IgD-negative memory B cell (primary cell): ENCODE data around the gene GNAS. TPM values are rescaled to one million over a fixed set of nuclear protein-coding genes. Genes with fewer than 3 reads are reported as not detected.

Experiments
- H3K27ac Mint-ChIP-seq, 3 donors: one replicate each; pipeline ENCODE4 v1.8.0; 2020 to 2022; ENCODE audit warnings: mild to moderate bottlenecking in 3 of 3, mixed read lengths in 3 of 3, moderate library complexity in 1 of 3
- H3K27me3 Mint-ChIP-seq: one replicate; pipeline ENCODE4 v1.8.0; 2021; ENCODE audit warnings: mixed read lengths
- H3K36me3 Mint-ChIP-seq: one replicate; pipeline ENCODE4 v1.8.0; 2020; ENCODE audit warnings: mild to moderate bottlenecking, mixed read lengths
- H3K4me1 Mint-ChIP-seq, 3 donors: one replicate each; pipeline ENCODE4 v1.8.0; 2020 to 2022; ENCODE audit warnings: mixed read lengths in 3 of 3, mild to moderate bottlenecking in 1 of 3
- H3K4me3 Mint-ChIP-seq, 4 donors: one replicate each; pipeline ENCODE4 v1.8.0; 2020 to 2022; ENCODE audit warnings: mild to moderate bottlenecking in 4 of 4, mixed read lengths in 4 of 4, moderate library complexity in 3 of 4
- H3K9me3 Mint-ChIP-seq, 3 donors: one replicate each; pipeline ENCODE4 v1.8.0; 2020 to 2021; ENCODE audit warnings: mixed read lengths in 3 of 3, mild to moderate bottlenecking in 1 of 3
- polyA plus RNA-seq: library from polyadenylated mRNA; unstranded; fragments of 300-500 nt; fragmentation: Illumina TruSeq; gene quantifications from one replicate; pipeline ENCODE4 v1.2.3, GENCODE V29; 2021

The GNAS gene
- polyA plus RNA-seq, 1 donor from 2014 or later = 203 TPM

DNA sequence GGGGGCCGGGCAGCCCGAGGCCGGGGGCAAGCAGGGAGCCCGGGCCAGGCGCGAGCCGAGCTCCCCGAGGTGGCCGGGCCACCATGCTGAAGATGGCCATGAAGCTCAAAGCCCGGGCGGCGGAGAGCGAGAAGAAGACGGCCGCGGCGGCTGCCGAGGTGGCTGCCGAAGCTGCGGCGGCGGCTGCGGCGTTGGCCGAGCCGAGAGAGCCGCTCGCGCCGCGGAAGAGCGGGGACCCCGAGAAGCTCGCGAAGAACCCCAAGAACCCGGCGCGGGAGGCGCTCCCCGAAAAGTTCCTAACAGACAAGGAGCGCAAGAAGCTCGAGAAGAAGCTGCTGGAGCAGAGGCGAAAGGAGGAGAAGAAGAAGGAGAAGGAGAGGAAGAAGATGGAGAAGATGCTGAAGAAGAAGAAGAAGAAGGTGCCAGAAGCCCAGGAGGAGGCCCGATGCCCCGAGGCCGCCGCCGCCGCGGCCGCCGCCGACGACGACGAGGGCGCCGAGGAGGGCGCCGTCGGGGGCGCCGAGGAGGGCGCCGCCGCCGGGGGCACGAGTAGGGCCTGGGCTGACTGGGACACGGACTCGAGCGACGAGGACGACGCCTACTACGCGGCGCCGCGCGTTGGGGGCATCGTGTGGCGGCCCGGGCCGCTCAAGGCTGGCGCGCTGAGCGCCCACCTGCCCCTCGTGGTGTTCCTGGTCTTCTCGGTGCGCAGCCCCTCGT, 37.4 kb downstream of the GNAS start:
- Mint-ChIP-seq H3K27ac (peak overlapping the region; percentile 86 to 97 (median 94)), H3K27me3 (no peaks in the 10 kb centered on the region), H3K4me1 (peaks cover 30 to 38% (median 37%) of the 10 kb centered on the region in 3 donors), H3K4me3 (peak overlapping the region; percentile 94 to 96 (median 95)), H3K36me3 (peaks cover 3% of the 10 kb centered on the region), H3K9me3 (no peaks in the 10 kb centered on the region)

DNA sequence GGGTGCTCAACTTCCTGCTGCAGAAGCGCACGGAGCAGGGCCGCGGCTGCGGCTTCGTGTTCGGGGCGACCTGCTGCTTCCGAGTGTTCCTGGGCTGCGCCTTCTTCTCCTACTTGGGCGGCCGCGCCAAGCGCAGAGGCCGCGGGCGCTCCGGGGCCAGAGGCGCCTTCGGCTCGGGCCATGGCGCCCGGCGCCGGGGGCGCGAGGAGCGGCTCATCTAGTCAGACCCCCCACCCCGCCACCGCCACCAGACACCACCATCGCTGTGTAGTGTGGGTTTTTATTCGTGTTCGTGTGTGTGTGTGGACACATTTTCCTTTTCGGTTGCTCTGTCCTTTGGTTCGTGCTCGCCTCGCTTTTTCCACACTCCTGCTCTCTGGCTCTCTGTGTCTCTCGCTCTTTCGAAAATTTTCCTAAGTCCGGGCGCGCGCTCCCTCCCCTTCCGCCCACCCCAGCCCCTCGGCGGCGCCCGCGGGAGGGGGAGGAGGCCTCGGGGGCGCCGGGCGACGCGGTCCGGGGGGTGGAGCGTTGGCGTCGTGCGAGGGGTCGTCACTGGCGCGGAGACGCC, 38.1 kb downstream of the GNAS start:
- H3K36me3 Mint-ChIP-seq = peaks cover 3% of the 10 kb centered on the region
- H3K27me3 Mint-ChIP-seq = no peaks in the 10 kb centered on the region
- H3K9me3 Mint-ChIP-seq = no peaks in the 10 kb centered on the region
- peak overlapping the region; percentile 86 to 97 (median 94) for H3K27ac Mint-ChIP-seq
- H3K4me1 Mint-ChIP-seq = peaks cover 36 to 44% (median 44%) of the 10 kb centered on the region in 3 donors
- peak overlapping the region; percentile 94 to 96 (median 95) for H3K4me3 Mint-ChIP-seq

DNA sequence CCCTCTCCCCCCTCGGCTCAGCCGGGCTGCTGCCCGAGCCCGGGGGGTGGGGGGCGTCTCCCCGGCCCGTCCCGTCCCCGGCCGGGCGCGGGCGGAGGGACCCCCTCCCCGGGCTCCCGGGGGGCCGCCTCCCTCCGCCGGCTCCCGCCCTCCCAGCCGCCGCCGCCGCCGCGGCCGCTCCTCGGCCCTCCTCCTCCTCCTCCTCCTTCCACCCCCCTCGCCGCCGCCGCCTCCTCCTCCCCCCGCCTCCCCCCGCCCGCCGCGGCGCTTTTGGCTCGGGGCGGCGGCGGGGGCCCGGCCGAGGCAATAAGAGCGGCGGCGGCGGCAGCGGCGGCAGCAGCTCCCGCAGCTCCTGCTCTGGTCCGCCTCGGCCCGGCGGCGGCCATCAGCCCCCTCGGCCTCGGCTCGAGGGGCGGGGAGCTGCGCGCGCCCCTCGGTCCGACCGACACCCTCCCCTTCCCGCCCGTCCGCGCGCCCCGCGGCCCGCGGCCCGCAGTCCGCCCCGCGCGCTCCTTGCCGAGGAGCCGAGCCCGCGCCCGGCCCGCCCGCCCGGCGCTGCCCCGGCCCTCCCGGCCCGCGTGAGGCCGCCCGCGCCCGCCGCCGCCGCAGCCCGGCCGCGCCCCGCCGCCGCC, 38.7 kb downstream of the GNAS start:
- Mint-ChIP-seq H3K9me3 (no peaks in the 10 kb centered on the region), H3K4me3 (peak overlapping the region; percentile 68 to 96 (median 82)), H3K4me1 (peaks cover 39 to 50% (median 46%) of the 10 kb centered on the region in 3 donors), H3K36me3 (peaks cover 1% of the 10 kb centered on the region), H3K27me3 (no peaks in the 10 kb centered on the region), H3K27ac (peak overlapping the region in 2 of 3 donors; percentile 86 to 94)

DNA sequence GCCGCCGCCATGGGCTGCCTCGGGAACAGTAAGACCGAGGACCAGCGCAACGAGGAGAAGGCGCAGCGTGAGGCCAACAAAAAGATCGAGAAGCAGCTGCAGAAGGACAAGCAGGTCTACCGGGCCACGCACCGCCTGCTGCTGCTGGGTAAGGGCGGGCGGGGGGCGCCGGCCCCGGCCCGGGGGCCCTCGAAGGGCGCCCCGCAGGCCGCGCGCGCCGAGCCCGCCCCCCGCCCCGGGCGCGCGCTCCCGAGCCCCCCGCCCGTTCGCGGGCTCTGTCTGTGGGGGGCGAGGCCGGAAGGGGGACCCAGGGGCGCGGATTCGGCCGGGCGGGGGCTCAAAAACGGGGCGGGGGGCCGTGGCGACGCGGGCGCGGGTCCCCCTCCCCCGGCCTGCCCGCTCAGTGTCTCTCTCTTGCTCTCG, 39.2 kb downstream of the GNAS start:
- Mint-ChIP-seq H3K4me1 (peaks cover 40 to 50% (median 49%) of the 10 kb centered on the region in 3 donors), H3K9me3 (no peaks in the 10 kb centered on the region), H3K27ac (peak overlapping the region; percentile 59 to 97 (median 94)), H3K4me3 (peak overlapping the region; percentile 91 to 97 (median 96)), H3K27me3 (no peaks in the 10 kb centered on the region), H3K36me3 (peaks cover 1% of the 10 kb centered on the region)

DNA sequence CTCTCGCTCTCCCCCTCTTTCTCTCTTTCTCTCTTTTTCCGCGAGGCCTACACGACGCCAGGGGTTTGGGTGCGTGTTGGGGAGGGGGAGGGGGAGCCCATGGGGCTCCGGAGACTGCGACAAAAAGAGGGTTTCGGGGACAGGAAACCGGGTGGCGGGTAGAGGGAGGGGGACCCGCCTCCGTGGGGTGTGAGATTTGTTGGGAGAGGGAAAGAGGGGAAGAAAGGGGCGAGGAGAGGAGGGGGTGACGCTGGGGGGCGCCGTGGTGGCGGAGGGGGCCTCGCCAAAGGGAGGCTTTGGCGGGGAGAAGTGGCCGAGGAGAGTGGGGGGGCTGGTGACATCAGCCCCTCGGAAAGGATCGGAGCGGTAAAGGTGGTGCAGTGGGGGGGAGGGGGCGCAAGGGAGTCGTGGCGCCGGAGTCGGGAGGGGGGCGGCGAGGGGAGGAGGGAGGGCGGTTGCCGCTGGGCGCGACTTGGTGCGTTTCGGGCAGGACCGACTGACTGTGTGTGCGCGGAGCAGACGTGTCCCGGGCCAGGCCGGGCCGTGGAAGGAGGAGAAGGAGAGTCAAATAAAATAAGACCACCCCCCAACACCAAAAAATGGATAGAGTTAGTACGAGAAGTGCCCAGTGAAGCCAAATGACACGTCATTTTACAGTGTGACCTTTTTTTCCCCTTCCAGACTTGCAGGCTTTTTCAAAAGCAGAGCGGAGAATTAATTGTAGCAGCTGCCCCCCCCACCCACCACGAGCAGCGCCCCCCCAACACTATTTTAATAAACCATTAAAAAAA, 39.8 kb downstream of the GNAS start:
- H3K27ac Mint-ChIP-seq = peak overlapping the region; percentile 82 to 97 (median 94)
- no peaks in the 10 kb centered on the region for H3K27me3 Mint-ChIP-seq
- H3K36me3 Mint-ChIP-seq = peaks cover 1% of the 10 kb centered on the region
- H3K4me3 Mint-ChIP-seq = peak overlapping the region; percentile 91 to 97 (median 96)
- peaks cover 38 to 50% (median 49%) of the 10 kb centered on the region in 3 donors for H3K4me1 Mint-ChIP-seq
- H3K9me3 Mint-ChIP-seq = no peaks in the 10 kb centered on the region

DNA sequence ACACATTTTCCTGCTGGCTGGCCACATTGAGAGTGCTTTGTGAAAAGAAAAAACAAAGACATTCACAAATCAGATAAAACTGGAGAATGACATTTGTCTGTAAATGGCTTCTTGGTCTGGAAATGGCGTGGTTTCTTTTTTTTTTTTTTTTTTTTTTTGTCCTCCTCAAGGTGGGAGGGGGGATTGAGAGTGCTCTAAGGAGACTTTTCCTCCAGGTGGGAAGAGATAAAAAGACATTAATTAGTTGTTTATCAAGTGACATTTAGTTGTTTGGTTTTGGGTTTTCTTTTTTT, 40.4 kb downstream of the GNAS start:
- peak overlapping the region; percentile 82 to 97 (median 94) for H3K27ac Mint-ChIP-seq
- peak overlapping the region; percentile 91 to 97 (median 96) for H3K4me3 Mint-ChIP-seq
- H3K4me1 Mint-ChIP-seq = peaks cover 36 to 50% (median 47%) of the 10 kb centered on the region in 3 donors
- no peaks in the 10 kb centered on the region for H3K9me3 Mint-ChIP-seq
- peaks cover 1% of the 10 kb centered on the region for H3K36me3 Mint-ChIP-seq
- no peaks in the 10 kb centered on the region for H3K27me3 Mint-ChIP-seq

DNA sequence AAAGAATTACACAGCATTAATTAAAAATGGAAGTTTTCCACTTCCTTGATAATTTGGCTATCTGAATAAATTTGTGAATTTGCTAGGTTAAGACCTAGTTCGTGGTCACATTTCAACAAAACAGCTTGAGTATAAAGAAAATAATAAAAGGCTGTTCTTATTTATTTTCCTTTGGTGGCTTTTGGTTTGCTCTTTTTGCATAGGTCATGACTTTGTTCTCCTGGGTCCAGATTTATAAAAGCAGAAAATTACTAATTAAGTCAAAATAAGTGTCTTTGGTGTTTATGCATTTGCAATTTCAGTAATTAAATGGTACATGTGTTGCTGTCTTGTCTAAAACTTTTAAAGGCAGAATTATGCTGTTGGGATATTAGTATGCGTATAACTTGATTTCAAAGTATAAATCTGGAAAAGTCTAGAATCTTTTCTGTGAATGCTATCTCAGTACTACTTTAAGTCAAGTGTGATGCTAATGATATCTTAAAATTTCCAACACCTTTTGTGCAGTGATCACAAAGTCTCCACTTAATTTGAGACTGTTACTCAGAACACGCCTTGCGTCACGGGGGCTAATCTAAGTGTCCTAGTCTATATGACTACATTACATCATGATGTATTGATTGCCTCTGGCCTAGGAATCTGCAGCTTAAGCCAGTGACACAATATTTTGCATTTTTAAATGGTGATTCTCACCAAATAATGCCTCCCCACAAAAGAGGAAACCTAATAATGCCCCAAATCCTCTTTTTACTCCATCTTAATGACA, 41.0 kb downstream of the GNAS start:
- H3K27ac Mint-ChIP-seq = peak overlapping the region; percentile 71 to 97 (median 78)
- H3K4me3 Mint-ChIP-seq = peak overlapping the region; percentile 71 to 96 (median 94)
- H3K36me3 Mint-ChIP-seq = peaks cover 2% of the 10 kb centered on the region
- no peaks in the 10 kb centered on the region for H3K27me3 Mint-ChIP-seq
- no peaks in the 10 kb centered on the region for H3K9me3 Mint-ChIP-seq
- peaks cover 37 to 51% (median 46%) of the 10 kb centered on the region in 3 donors for H3K4me1 Mint-ChIP-seq

DNA sequence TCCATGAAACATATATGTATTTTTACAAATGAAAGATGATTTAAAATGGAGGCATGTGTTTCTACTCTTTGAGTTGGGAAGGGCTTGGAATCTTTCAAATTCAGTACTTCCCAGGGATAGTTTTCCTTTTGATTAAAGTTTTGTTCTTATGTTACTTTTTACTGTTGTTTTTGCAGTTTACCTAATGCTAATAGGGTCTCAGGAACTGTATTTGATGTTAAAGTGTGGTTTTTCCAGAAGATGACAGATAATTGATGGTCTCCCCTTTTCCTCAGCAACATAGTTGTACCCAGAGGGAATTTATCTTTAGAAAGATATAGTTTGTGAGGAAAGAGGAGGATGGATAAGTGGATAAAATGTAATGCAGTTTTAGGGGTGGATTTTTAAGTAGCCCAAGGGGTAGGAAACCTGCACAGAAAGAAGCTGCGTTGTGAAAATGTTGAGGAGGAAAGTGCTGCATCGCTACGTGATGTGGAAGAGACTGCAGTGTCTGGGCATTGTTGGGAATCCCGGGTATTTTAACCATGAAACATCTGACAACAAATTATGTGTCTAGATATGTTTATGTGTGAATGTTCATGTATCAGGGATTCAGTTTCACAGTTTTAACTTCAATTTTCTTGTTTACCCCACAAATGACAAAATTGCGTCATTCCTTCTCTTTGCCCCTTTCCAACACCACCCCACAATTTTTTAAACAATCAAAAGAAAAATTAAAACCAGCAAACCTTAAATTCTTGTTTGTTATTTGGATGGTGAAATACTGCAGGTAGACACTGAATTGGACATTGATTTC, 42.3 kb downstream of the GNAS start:
- H3K27me3 Mint-ChIP-seq = no peaks in the 10 kb centered on the region
- H3K36me3 Mint-ChIP-seq = peaks cover 2% of the 10 kb centered on the region
- peak overlapping the region; percentile 73 to 97 (median 83) for H3K27ac Mint-ChIP-seq

DNA sequence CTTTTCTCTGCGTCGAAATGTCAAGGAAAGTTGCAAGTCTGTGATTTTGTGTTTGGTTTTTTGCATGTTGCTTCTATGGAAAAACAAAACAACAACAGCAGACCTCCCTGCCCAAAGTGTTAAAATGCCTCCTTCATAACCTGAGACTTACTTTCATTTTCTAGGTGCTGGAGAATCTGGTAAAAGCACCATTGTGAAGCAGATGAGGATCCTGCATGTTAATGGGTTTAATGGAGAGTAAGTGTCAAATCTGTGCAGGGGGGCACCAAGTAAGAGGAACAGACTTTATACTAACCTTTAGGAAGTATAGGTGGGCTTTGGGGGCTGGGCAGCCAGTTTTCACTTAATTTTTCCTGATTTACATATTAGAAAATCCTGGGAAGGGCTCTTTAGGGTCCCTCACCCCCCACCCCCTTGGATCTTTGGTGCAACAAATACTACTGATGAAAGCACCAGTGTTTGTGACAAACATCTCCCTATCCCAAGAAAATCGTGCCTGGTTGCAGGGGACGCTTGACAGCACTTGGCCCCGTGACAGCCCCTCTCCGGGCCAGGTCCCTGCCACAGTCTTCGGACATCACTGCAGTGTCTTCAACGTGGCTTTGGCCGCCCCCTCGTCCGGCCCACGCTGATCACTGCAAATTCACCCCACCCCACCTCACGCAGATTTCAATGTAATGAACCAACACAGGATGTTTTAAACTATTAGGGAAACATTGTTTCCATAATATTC, 43.1 kb downstream of the GNAS start:
- Mint-ChIP-seq H3K4me1 (peaks cover 46 to 65% (median 61%) of the 10 kb centered on the region in 3 donors), H3K27ac (peak overlapping the region; percentile 73 to 97 (median 84)), H3K4me3 (peak overlapping the region in 2 of 4 donors; percentile 70 to 96), H3K36me3 (peaks cover 1% of the 10 kb centered on the region), H3K27me3 (no peaks in the 10 kb centered on the region), H3K9me3 (no peaks in the 10 kb centered on the region)

More for the DNA sequence above, 42.3 kb downstream of the GNAS start:
- Mint-ChIP-seq H3K9me3 (no peaks in the 10 kb centered on the region), H3K4me3 (peak overlapping the region; percentile 10 to 96 (median 60)), H3K4me1 (peaks cover 41 to 58% (median 56%) of the 10 kb centered on the region in 3 donors)

DNA sequence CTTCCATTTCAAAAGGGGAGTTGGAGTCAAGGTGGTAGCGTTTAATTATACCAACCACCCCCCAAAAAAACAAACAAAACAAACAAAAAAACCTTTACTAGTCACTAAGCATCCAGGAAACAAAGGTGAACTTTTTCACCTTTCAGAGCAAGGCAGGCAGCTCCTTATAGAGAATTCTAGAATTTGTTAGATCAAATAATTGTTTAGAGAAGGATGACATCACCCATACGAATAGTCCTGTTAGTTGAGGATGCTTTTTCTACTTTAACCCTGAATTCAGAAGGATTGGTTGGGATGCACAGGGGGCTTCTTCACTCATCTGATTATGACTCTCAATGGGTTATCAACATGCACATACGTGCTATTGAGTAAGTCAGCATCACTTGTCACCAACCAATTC, 44.3 kb downstream of the GNAS start:
- H3K4me3 Mint-ChIP-seq = peak overlapping the region in 2 of 4 donors; percentile 33 to 82
- no peaks in the 10 kb centered on the region for H3K9me3 Mint-ChIP-seq
- H3K27ac Mint-ChIP-seq = peak overlapping the region; percentile 7 to 97 (median 59)
- H3K36me3 Mint-ChIP-seq = peaks cover 1% of the 10 kb centered on the region
- H3K27me3 Mint-ChIP-seq = no peaks in the 10 kb centered on the region
- H3K4me1 Mint-ChIP-seq = peaks cover 50 to 72% (median 68%) of the 10 kb centered on the region in 3 donors

DNA sequence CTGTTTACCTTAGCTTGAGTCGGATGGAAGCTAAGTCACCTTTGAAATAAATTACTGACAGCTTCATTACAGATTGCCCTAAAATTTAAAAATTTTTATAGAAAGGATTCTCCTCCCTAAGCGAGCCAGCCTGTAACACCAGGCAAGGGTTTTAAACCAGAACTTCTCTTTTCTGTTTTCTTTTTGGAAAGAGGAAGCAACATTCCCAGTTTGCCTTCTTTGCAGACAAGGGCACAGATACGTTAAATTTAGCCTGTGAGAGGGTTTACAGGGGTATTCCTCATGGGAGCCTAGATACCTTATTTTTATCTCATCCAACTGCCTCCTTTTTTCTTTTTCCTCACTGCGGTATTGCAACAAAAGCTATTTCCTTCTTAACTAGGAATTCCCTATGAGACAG, 45.0 kb downstream of the GNAS start:
- Mint-ChIP-seq H3K9me3 (no peaks in the 10 kb centered on the region), H3K27me3 (no peaks in the 10 kb centered on the region), H3K4me1 (peaks cover 54 to 78% (median 73%) of the 10 kb centered on the region in 3 donors), H3K27ac (peak overlapping the region in 2 of 3 donors; percentile 79 to 97), H3K36me3 (peaks cover 1% of the 10 kb centered on the region), H3K4me3 (peak overlapping the region in 1 of 4 donors; percentile 82)

DNA sequence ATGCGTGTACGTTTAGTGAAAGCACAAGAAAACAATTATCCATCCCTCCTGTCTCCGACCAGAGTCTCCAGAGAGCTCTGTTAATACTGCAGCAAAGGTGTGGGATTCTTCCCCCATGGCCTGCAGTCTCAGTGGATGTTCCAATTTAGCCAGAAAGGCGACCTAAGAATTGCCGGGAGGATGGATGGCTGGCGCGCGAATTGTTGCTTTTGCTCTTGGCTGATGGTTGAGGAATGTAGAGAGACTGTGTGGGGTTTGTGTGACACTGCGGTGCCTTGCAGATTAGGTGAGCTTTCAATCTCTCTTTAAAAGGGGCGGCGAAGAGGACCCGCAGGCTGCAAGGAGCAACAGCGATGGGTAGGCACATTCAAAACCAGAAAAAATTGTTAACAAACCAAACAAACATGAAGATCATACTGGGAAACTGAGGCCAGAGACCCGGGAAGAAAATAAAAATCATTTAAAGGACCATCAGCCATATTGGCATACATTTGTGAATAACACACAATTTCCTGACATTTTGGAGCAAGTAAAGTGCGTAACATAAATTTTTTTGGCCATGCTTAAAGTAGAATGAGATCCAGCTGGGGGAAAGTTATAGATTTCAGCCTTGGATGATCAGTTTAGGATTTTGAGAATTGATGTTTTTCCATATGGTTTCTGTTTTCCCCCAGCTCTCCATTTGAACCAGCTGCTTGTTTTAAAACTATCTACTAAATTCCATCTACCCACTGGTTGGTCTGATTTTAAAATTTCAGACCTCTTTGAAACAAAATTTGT, 46.3 kb downstream of the GNAS start:
- no peaks in the 10 kb centered on the region for H3K27me3 Mint-ChIP-seq
- peaks cover 3% of the 10 kb centered on the region for H3K36me3 Mint-ChIP-seq
- peaks cover 51 to 74% (median 64%) of the 10 kb centered on the region in 3 donors for H3K4me1 Mint-ChIP-seq
- no peaks in the 10 kb centered on the region for H3K9me3 Mint-ChIP-seq
- H3K4me3 Mint-ChIP-seq = peak overlapping the region in 1 of 4 donors; percentile 70
- peak overlapping the region in 1 of 3 donors; percentile 54 for H3K27ac Mint-ChIP-seq
